Activated CD4-positive, alpha-beta T cell treated with anti-CD3 and anti-CD28 coated beads for 48 hours (primary cell): Measurements from ENCODE around the gene RAB1B.
"Not testable (repeated sequence)": the region's sequence is repeated elsewhere in the genome, so short reads cannot be mapped to it uniquely, and the experiment has no call there.

Source experiments
- DNase-seq: peaks from one replicate; pipeline ENCODE4 v3.0.0-alpha.2; 2020

Gene RAB1B

DNA sequence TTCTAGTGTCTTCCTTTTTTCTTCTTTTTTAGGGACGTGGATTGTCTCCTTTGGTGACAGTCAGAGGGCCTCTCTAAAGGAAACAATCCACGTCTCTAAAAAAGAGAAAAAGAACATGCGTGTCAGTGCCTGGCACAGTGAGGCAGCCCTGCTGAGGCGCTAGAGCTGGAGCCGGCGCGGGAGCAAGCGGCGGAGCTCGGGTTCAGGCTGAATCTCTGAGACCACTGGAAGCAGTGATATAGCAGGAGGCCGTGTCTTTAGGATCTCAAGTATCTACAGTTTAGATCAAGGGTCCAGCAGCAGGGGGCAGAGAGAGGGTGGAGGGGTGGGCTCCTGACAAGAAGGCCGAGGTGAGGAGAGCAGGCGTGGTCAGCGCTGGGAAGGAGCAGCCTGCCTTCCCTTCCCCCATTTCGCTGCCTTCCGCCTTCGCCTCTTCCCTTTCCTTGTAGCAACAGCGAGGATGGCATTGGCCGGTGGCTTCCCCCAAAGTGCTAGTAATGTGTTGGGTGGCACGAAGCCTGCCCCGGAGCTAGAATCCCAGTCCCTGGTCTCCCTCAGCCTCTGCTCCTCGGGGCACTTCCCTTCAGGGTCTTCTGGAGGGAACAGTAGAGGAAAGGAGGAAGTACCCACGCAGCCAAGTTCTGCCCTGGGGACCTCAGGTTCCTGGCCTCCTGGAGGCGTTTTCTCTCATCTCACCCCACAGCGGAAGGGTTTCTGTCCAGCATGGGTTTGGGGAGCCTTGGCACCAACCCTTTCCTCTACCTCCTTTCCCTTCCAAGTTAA lies 28.2 kb upstream of the RAB1B start:
- DNase-seq: no peak

DNA sequence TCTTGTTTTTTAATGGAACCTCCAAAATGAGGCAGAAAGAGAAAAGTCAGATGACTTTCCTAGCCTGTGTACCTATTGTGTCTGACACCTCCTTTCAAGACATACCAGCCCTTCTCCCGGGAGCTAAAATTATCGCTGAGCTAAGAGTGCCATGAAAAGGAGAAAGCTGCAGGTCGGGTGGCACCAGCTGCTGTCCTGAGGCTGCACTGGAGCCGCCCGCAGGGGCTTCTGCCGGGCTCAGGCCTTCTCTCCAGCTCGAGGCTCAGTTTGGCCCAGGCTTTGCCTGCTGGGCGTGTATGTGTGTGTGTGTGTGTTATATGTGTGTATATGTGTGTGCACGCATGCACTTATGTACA lies 27.7 kb upstream of the RAB1B start:
- DNase-seq: no peak

DNA sequence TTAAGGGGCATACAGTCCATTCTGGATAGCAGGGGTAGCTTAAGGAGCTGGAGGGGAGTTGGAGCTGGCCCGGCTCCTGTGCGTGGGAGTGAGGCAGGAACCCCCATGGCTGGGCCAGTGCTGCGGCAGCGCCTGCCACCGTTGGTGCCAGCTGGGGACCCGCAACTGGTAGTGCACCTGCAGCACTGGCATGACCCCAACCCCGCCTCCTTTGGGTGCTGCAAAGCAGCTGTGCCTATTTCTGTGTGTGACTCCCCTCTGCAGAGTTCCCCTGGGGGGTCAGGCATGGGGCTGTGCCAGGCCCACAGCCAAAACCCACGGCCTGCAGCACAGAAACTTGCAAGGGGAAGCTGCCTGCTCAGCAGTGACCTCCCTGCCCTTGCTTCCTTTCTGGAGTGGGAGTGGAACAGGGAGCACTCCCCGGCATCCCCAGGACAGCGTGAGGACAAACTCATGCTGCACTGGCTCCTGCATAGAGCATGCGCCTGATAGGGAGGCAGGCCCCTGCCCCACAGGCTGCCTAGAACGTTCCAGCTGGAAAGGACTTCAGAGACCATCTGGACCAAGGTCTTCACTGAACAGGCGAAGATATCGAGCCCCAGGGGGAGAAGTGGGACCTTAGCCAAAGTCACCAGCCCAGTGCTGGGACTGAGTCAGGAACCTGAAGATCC lies 26.2 kb upstream of the RAB1B start:
- no peak for DNase-seq

DNA sequence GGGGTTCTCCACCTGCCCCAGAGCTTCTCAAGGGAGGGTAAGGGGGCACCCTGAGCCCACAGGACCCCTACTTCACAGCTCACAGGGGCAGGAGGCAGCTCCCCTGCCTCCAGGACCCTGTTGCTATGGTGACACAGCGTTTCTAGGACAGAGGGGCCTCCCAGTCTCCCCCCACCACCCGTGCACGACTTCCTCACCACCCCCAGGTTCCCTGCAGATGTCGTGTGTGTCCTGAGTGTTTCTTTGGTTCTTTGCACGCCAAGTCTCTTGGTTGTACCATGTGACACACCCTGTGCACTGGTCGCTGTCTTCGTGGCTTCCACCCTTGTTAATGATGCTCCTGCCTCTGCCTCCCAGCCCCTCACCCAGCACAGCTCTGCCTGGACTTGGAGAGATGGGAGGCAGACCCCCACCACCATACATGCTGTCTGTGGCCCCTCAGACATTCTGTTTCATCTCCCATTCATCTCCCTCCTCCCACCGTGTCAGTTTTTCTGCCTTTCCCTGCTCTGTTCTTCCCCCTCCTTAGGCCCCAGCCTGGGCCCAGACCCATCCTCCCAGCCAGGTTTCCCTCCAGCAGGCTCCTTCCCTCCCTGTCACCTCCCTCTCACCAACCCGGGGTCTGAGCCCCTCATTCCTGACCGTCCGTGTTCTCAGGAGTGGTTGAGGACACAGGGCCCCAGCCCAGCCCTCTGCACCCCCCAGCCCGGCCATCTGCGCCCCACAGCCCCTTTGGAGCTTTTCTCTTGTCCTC lies 24.5 kb upstream of the RAB1B start:
- no peak for DNase-seq

DNA sequence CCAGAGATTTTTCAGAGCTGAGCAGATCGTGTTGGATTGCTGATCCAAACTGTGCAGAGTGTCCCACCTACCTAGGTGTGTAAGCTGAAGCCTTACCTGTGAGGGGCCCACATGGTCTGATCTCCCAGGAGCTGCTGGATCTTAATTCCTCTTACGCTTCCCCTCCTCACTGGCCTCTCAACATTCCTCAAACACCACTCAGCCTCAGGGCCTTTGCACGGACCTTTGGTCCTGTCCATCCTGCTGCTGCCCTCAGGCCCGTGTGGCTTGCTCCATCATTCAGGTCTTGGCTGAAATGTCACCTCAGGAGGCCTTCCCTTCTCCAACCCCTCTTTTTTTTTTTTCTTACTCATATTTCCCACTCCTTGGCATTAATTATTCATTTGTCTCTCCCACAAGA lies 21.1 kb upstream of the RAB1B start:
- DNase-seq: no peak

DNA sequence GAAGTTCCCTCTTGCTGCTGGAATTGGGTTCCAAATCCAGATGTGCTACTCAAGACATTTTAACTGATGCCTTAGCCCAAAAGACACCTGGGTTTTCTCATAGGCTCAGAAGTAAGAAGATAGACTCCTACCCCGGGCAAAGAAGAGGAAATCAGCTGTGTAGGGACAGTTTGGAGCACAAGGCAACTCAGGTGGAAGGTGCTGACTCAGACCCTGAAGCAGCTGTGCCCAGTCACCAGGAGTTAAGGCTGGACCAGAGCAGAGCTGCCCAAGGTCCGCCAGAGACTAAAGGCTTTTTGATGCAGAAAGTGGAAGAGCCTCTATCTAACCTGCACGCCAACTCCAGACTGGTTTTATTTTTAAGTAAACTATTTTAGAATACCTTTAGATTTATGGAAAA lies 20.6 kb upstream of the RAB1B start:
- no peak for DNase-seq

DNA sequence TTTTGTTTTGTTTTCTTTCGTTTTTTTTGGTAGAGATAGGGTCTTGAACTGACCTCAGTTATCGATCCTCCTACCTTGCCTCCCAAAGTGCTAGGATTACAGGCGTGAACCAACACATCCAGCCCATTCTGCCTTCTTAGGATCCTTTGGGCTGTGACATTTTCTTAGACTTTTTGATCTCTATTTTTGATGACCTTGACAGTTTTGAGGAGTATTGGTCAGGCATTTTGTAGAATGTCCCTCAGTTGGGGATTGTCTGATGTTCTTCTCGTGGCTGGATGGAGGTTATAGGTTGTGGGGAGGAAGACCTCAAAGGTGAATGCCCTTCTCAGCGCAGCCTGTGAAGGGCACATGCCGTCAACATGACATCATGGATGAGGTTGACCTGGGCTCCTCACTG lies 19.5 kb upstream of the RAB1B start:
- DNase-seq: no peak

DNA sequence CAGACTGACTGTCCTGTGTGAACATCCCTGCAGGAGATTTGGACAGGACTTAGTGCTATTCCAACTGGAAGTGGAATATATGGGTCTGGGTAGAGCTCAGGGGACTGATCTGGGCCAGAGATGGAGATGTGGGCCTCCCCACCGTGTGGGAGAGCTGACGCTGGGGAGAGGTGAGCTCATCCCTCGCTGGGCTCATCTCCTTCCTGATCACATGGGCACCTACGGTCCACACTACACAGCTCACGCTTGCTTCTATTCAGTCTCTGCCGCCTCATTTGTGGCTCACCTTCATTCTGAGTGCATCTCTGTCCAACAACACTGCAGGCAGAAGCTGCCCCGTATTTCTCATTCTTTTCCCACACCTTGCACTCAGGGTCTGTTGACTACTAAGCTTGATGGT lies 16.6 kb upstream of the RAB1B start:
- DNase-seq: no peak

DNA sequence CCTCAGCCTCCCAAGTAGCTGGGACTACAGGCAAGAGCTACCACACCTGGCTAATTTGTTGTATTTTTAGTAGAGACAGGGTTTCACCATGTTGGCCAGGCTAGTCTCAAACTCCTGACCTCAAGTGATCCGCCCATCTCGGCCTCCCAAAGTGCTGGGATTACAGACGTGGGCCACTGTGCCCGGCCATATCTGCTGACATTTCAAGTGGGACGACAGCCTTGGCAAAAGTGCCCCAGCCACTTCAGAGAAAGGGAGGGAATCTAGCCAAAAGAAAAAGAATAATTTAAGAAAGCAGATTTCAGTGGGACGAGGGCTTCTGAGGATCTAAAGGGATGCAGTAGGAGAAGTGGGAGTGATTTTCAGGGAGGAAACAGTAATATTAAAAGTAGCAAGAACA lies 15.4 kb upstream of the RAB1B start:
- DNase-seq: not testable (repeated sequence)

DNA sequence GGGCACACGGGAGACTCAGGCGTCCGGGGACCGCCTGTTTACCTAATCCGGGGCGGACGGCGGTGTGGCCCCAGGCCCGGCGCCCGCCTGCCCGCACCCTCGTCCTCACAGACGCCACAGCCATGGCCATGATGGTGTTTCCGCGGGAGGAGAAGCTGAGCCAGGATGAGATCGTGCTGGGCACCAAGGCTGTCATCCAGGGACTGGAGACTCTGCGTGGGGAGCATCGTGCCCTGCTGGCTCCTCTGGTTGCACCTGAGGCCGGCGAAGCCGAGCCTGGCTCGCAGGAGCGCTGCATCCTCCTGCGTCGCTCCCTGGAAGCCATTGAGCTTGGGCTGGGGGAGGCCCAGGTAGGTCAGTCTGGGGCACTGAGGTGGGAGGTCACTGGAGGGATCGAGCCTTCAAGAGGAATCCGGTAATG lies 10.0 kb upstream of the RAB1B start:
- no peak for DNase-seq

DNA sequence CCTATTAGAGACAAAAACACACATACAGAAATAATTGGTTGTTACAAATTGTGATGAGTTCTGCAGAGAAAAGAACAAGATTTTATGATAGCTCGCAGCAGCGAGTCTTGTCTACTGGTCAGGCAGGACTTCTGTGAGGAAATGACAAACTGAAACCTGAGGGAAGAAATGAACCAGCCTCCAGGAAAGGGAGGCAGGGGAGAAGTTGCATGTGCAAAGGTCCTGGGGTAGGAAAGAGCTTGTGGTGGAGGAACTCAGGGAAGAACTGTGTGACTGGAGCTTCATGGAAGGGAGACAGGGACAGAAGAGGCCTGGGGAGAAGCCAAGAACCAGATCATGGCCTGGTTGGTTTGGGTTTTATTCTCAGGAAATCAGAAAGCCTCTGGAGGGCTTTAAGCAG lies 9.2 kb upstream of the RAB1B start:
- no peak for DNase-seq

DNA sequence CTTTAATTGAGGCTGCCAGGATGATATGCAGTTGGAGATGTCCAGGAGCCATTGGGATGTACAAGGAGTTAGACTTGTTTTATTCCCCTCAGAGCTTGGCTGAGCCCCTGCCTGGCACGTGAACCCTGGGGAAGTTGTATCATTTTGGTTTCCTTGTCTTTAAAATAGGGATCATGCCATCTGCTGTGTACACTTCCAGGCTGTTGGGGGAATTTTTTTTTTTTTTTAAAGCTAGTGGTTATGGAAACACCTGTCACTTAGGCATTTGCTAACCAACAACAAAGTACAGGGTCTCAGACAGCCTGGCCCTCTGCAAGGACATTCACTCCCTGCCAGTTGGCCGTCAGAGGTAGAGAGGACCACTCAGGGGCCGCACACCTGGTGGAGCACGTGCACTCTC lies 8.5 kb upstream of the RAB1B start:
- no peak for DNase-seq

DNA sequence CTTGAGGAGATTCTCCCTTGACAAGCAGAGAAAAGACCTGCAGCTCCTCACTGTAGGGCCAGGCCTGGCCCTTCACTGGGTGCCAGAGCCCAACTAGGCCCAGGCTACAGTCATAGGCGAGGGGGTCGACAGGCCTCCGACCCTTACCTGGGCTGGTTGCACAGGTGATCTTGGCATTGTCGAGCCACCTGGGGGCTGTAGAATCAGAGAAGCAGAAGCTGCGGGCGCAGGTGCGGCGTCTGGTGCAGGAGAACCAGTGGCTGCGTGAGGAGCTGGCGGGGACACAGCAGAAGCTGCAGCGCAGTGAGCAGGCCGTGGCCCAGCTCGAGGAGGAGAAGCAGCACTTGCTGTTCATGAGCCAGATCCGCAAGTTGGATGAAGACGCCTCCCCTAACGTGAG lies 6.9 kb upstream of the RAB1B start:
- no peak for DNase-seq

DNA sequence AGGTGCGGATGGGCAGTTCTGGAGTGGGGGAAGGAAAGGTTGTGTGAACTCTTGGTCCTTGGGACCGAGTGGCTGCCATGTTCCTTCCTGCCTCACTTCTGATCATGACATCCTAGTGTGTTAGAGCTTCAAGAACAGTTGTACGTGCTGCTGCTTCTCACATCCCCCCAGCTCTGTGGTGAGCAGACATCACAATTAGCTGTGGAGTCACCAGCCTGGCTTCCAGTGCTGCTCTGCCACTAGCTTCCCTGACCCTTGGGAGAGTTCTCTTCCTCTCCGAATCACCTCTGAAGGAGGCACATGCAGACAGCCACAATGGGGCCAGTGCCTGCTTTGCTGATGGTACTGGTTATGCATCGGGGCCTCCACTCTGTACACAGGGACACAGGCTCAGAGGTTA lies 6.2 kb upstream of the RAB1B start:
- no peak for DNase-seq

DNA sequence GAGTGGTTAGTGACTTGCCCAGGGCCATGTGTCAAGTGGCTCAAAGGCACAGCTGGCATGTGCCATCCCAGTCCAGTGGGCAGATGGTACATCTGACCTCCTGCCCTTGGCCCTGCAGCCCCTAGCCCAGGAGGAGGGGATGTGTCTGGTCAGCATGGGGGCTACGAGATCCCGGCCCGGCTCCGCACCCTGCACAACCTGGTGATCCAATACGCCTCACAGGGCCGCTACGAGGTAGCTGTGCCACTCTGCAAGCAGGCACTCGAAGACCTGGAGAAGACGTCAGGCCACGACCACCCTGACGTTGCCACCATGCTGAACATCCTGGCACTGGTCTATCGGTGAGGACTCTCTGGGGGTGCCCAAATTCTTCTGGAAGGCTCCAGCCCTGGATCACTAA lies 5.7 kb upstream of the RAB1B start:
- no peak for DNase-seq

DNA sequence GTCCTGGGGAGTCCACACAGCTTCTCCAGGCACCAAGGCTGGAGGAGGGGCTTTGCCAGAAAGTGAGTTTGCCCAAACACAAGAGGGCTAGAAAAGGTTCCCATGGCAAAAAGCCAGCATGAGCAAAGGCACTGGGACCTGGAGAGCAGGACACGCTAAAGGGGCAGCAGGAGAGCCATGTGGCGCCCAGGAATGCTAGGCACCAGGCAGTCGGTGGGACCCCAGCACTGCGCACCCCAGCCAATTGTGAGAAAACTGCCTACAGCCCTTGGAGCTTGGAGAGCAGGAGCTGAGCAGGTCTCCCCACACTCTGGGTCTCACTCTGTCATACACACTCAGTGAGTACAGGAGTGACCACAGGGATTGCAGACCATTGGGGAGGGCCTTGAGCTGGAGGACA lies 5.2 kb upstream of the RAB1B start:
- no peak for DNase-seq

DNA sequence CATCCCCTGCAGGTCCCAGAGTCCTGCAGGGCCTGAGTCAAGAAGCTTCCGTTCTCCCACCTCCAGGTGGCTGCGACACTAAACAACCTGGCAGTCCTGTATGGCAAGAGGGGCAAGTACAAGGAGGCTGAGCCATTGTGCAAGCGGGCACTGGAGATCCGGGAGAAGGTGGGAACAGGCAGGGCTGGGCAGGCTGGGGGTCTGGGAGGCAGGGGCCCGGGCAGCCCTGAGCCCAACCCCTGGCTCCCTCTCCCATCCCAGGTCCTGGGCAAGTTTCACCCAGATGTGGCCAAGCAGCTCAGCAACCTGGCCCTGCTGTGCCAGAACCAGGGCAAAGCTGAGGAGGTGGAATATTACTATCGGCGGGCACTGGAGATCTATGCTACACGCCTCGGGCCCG lies 4.7 kb upstream of the RAB1B start:
- no peak for DNase-seq

DNA sequence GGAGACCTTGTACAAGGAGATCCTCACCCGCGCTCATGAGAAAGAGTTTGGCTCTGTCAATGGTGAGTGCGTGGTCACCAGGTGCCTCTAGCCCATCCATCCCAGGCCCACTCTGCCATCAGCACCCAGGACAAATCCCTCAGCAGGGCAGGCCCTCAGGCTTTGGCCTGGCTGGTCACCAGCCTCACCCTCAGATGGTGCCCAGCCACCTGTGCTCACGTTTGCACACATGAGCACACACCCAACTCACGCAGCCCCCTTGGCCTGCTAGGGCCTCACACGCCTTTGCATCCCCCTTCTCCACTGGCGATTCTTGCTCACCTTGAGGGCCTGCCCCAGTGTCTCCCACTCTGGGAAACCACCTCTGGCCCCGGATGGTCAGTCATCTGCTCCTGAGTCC lies 4.1 kb upstream of the RAB1B start:
- DNase-seq: no peak

DNA sequence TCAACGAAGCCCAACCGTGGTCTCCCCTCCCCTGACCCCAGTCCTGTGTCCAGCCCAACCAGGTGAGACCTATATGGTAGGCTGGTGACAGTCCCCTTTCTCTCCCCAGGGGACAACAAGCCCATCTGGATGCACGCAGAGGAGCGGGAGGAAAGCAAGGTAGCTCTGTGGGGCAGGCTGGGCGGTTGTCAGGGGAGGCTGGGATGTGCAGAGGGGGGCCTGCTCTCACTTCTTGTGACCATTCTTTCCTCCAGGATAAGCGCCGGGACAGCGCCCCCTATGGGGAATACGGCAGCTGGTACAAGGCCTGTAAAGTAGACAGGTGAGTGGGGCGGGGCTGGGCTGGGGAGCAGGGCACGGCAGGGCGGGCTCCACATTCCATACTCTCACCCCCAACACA lies 3.5 kb upstream of the RAB1B start:
- DNase-seq: peak; percentile 71

DNA sequence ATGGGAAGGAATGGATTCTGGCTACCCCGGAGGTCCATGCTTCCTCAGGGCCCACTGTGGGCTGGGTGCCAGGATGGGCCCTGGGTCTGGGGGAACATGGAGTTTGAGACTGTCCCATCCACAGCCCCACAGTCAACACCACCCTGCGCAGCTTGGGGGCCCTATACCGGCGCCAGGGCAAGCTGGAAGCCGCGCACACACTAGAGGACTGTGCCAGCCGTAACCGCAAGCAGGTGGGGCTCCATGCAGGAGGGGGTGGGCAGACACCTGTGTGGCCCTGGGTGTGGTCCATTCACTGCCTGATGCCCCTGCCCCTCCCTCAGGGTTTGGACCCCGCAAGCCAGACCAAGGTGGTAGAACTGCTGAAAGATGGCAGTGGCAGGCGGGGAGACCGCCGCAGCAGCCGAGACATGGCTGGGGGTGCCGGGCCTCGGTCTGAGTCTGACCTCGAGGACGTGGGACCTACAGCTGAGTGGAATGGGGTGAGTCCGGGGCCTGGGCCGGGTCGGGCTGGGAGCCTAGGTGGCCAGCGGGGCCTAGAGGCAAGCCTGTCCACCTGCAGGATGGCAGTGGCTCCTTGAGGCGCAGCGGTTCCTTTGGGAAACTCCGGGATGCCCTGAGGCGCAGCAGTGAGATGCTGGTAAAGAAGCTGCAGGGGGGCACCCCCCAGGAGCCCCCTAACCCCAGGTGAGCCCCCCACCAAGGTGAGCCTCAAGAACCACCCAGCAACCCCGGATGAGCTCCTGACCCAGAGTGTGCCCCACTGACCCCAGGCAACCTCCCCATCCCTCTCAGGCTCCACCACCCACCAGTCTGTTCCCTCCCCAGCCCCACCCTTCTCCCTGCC lies 2.7 kb upstream of the RAB1B start:
- DNase-seq: no peak

DNA sequence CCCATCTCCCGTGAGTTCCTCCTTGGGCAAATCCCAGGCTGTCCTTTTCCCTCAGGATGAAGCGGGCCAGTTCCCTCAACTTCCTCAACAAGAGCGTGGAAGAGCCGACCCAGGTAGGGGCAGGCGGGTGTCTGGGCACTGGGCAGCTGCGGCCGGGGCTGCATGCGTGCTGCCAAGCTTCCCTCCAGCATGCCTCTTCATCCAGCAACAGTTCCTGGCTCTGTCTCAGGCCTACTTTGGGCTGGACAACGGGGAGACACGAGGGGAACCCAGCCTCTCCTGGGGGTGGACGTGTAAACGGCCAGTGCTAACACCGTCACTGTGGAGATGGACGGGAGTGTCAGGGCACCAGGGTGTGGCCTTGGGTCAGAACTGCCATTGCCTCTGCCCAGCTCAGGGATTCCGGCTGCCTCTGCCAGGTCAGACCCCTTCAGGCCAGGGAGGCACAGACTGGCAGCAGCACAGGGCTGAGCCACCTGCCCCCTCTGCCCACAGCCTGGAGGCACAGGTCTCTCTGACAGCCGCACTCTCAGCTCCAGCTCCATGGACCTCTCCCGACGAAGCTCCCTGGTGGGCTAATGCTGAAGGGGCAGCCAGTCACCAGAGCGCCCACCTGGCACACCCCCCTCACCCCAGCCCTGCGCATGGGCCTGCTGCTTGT lies 1.9 kb upstream of the RAB1B start:
- no peak for DNase-seq

DNA sequence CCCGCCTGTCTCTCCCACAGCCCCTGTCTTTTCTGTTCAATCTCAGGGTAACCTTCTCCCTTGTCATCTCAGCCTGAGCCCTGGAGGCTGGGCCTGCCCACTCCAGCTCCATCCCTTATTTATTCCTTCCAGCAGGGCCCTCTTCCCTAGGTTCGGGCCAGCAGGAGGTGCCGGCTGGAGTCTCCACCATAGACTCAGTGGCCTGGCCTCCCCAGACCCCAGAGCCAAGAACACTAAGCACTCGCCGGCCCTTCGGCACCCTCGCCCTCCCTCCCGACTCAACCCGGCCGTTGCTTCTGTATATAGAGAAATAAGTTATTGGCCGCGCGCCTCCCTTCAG lies 1.4 kb upstream of the RAB1B start:
- DNase-seq: no peak
